HuH-7 (cell line): ENCODE results near the gene IFTAP.
A peak's percentile ranks its signal among the peaks of the same experiment; 100 is the strongest.
"Not testable (repeated sequence)": the region's sequence is repeated elsewhere in the genome, so short reads cannot be mapped to it uniquely, and the experiment has no call there.

Source experiments
- DNase-seq: peaks from one replicate; pipeline ENCODE4 v3.0.0; 2011; ENCODE audit warnings: low spot score

IFTAP gene, protein sequence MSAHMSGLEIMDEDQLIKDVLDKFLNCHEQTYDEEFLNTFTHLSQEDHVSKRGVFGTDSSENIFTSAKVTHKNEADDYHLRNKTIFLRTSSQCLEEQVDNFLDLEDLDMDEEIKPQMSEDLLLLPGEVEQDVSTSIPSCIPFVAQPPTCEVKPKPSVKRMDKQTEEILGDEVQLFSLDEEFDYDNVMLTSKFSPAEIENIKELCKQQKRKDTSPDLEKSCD

DNA sequence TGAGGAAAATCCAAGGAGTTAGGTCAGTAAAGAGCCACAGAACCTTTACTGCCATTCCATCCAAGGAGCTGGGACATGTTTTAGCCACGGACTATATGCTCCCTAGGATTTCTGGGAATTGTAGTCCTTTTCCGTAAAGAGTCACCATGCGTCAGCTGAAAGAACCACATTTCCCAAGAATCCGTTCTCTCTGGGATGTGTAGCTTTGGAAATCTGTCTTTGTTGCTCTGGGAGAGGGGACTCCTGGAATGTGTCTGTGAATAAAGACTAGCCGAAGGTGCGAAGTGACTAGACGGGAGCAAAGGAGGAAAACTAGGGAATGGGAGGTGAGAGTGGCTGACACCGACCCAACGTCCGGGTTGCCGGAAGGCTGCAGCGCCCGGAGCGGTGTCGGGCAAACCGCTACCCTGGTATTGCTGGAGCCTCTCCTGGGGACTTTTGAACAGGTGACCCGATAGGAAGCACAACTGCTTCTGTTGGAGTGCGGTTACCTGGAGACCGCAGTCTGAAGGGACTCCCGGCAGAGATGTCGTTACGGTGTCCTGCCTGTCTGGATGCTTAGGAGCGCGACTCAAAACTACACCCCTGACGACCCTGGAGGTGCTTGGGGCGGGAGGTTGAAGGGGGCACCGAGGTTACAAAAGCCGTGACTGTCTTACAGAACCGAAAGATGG is at the start of gene IFTAP:
Gene IFTAP, plus strand, starts transcription at position 187 of the 674 bp plus-strand sequence. CDS start 15,602 bp downstream, outside the sequence.
- peak; percentile 47 for DNase-seq

GRCh38 chr11:36550385-36551115 is 43.8 kb upstream of the IFTAP start:
- DNase-seq, result no peak

GRCh38 chr11:36557390-36557789 is 36.9 kb upstream of the IFTAP start:
- DNase-seq, result not testable (repeated sequence)

DNA sequence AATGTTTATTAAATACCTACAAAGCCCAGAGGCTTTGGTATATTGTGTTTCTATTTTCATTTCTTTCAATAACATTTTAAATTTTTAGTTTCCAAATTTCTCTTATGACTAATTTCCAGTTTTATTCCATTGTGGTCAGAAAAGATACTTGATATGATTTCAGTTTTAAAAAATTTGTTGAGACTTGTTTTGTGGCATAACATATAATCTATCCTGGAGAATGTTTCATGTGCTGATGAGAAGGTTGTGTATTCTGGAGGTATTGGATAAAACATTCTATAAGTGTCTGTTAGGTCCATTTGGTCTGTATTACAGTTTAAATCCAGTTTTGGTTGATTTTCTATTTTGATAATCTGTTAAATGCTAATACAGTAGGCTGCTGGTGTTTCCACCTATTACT is 36.3 kb upstream of the IFTAP start:
- no peak for DNase-seq

- DNase-seq, result no peak
Observed at GRCh38 chr11:36558571-36559413, 35.5 kb upstream of the IFTAP start.

DNA sequence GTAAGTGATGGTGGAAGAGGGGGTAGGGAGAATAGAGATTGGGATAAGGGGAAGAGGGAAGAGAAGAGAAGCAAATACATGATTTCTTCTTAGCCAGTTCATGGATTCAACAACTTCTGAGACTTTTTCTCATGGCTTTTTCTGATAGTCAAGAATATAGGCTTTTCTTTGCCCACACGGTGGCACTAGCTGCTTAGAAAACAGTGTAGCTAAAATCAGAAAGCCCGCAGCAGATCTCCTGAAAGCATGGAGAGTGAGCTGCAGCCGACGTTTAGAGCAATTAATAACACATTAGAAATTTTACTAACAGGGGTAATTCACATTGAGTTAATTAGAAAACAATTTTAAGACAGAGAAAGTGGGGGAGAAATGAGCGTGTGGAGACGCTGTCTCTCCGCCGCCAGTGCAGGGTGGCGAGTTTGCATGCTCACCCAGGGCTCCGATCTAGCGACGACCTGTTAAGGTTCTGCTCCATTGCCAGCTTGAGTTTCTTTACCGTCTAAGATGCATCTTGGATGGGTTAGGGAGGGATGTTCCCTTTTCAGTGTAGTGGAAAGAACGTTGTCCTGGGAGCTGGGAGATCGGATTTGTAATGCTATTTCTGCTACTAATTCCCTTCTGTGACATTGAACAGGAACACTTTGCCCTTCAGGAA is 29.8 kb upstream of the IFTAP start:
- peak; percentile 23 for DNase-seq

DNA sequence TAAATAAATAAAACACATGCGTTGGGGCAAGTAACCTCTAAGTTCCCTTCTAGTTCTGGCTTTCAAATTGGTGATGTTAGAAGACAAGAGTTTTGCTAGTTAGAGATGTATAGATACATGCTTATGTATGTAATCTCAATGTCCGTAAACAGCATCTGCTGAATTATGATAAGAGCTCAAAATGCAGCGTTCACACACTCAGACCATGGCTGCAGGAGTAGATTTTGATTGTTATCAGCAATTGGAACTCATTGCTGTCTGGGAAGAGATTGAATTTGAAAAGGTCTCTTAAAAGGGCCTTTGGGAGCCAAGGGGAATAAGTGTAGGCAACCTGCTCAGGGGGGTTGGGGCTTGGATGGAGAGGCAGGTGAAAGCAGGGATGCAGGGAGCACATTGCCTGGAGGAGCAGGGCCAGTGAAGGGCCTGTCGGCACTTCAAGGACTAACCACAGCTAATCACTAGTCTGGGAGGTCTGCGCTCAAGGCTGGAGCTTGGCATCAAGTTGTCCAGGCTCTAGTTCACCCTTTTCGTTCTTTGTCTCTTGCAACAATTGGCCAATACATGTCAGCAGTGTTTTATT is 29.2 kb upstream of the IFTAP start:
- DNase-seq, result no peak

DNA sequence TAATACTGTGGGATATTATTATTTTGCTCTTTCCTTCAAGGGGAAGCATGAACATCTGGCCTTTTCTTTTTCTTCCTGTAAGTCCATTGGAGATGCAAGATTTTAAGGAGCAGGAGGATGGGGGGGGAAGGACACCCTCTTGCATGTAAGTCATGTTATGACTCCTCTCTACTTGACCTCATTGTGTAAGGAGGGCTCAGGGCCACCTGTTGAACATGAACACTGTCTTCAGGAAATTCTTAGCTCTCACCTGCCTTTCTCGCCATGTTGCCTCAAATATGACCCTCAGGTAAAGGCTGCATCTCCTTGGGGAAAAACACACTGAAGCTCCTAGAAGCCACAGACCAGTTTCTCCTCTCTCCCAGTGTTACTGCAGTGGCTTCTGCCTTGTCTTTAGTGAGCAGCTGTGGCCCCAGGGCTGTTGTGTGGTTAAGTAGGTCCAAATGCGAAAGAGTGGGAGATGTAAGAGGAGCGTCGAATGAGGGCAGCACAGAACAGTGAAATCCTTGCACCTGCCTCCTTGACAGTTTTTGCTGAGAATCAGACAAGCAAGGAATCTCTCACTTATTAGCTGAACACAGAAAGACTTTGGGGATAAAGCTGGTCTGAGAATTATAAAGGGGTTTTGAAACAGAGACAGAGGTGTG is 27.8 kb upstream of the IFTAP start:
- no peak for DNase-seq

DNA sequence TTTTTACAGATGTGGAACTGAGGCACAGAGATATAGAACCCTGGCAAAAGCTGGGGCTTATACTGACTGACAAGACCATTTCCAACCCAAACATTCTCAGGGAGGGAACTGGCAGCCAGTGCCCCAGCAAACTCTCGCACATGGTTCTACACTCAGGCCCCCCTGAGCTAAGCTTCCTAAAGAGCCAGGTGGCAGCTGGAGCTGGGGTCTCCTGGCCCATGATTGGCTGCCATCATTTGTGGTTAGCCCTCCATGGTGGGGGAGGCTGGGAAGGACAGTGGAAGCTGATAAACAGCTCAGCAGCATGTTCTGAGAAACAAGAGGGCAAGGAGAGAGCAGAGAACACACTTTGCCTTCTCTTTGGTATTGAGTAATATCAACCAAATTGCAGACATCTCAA is 26.6 kb upstream of the IFTAP start, which contains the start of gene RAG1:
Gene RAG1, plus strand, starts transcription at position 314 of the 400 bp plus-strand sequence. CDS start 5,298 bp downstream, outside the sequence.
- no peak for DNase-seq

GRCh38 chr11:36569095-36569494 is 25.2 kb upstream of the IFTAP start:
- DNase-seq, result no peak

DNA sequence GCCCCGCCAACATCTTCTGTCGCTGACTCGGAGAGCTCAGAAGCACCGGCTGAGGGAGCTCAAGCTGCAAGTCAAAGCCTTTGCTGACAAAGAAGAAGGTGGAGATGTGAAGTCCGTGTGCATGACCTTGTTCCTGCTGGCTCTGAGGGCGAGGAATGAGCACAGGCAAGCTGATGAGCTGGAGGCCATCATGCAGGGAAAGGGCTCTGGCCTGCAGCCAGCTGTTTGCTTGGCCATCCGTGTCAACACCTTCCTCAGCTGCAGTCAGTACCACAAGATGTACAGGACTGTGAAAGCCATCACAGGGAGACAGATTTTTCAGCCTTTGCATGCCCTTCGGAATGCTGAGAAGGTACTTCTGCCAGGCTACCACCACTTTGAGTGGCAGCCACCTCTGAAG is 19.8 kb upstream of the IFTAP start:
- DNase-seq, result no peak

DNA sequence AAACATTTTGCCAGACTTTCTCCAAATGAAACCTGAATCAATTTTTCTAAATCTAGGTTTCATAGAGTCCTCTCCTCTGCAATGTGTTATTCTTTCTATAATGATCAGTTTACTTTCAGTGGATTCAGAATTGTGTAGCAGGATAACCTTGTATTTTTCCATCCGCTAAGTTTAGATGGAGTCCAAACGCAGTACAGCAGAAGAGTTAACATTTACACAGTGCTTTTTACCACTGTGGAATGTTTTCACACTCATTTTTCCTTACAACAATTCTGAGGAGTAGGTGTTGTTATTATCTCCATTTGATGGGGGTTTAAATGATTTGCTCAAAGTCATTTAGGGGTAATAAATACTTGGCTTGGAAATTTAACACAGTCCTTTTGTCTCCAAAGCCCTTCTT is 16.9 kb upstream of the IFTAP start:
- DNase-seq, result no peak

GRCh38 chr11:36577859-36578258 is 16.4 kb upstream of the IFTAP start:
- no peak for DNase-seq

DNA sequence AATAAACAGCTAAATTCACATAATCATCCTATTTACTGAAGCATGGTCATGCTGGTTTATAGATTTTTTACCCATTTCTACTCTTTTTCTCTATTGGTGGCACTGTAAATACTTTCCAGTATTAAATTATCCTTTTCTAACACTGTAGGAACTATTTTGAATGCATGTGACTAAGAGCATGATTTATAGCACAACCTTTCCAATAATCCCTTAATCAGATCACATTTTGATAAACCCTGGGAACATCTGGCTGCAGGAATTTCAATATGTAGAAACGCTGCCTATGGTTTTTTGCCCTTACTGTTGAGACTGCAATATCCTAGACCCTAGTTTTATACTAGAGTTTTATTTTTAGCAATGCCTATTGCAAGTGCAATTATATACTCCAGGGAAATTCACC is 15.8 kb upstream of the IFTAP start:
- no peak for DNase-seq

GRCh38 chr11:36581536-36581935 is 12.8 kb upstream of the IFTAP start:
- no peak for DNase-seq

DNA sequence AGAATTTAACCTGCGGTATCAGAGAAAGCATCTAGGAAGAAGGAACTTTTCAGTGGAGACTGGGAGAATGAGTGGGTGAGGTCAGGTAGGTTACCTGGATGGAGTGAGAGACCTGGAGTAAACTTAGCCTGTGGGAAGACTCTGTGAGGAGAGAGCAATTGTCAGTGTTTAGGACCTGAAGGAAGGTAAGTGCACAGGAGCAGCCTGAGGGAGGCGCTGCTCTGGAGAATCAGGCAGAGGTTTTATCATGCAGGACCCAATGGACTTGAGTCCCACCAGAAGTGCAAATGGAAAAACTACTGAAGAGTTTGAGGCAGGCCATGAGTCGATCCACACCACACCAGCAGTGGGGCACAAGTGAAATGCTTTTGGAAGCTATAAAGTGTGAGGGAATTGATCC is 10.6 kb upstream of the IFTAP start:
- DNase-seq, result no peak

DNA sequence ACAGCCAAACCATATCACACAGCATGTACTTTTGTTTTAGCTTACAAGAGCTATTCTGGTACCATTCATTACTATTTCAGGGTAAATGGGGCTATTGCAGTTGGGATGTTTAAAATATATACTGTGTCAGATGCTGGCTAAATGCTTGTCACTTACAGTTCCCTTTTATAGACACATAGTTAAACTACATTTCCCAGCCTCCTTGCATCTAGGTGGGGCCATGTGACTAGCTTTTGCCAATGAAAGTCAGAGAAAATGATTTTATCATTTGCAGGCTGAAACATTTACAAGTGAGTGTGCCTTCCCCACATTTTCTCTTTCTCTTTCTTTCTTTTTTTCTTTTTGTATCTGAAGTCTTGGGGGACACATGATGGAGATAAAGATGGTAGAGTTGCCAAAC is 7.8 kb upstream of the IFTAP start:
- DNase-seq, result no peak

GRCh38 chr11:36588099-36588498 is 6.2 kb upstream of the IFTAP start:
- DNase-seq, result no peak

GRCh38 chr11:36590513-36590912 is 3.8 kb upstream of the IFTAP start:
- DNase-seq, result no peak

- no peak for DNase-seq
Observed at GRCh38 chr11:36591433-36591832, 2.9 kb upstream of the IFTAP start.

DNA sequence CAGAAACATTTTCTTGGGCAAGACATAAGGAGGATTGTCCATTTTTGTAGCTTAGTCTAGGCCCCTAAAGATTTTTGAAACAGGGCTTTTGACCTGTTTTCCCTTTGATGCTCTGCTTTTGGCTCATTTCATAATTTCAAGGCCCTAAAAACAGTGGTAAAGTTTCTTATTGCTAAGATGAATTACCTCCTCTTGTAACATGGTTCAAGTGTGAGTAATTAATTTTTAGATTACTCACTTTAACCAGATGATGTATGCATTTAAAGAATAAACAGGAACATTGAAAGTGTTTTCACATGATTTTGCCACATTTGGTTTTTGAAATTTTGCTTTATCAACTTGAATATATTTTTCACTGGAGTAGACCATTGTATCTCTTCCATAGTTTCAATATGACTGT is 2.6 kb downstream of the IFTAP start:
- no peak for DNase-seq
